GM12873 (cell line): Measurements from ENCODE around the gene TRUB2.

Experiments
- TF ChIP-seq, protein P1 (sequence below): IDR thresholded peaks from 2 replicates; pipeline ENCODE4 v1.5.1; 2012; ENCODE audit warnings: low read depth, mild to moderate bottlenecking, moderate library complexity, low read length, control low read depth; ENCODE audit not compliant: insufficient read depth; ENCODE audit errors: missing control alignments

The TRUB2 gene, protein sequence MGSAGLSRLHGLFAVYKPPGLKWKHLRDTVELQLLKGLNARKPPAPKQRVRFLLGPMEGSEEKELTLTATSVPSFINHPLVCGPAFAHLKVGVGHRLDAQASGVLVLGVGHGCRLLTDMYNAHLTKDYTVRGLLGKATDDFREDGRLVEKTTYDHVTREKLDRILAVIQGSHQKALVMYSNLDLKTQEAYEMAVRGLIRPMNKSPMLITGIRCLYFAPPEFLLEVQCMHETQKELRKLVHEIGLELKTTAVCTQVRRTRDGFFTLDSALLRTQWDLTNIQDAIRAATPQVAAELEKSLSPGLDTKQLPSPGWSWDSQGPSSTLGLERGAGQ

DNA sequence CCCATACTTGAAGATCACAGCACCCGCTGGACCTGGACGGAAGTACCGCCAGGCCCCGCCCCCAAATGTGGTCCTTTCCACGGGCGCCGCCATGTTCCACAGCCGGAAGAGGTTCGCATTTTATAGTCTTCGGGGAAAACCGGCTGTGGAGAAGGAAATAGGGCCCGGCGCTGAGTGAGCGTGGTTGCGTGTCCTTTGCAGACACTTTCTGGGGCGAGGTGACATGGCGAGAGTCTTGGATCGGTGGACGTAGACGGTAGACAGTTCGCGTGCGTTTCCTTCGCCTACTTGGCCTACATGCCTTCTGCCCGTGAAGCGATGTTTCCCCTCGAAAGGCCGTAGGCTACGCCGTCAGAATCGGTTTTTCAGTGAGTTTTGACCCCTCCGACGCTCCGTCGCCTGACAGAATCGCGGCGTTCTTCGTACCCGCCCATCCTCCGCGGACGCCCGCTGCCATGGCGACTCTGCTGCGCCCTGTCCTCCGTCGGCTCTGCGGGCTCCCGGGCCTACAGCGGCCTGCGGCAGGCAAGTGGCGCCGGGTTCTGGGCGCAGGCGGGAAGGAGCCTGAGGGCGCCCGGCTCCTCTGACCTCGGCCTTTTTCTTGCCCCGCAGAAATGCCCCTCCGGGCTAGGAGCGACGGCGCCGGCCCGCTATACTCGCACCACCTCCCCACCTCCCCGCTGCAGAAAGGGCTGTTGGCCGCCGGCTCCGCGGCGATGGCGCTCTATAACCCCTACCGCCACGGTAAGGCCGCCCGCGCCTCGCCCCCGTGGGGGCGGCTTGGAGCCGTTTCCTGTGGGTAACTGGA lies at the start of gene TRUB2, which contains the start of gene COQ4:
TRUB2 (minus strand) TSS at position 44 of the 808 bp plus-strand sequence; CDS start at position 5, 39 bp downstream.
COQ4 (plus strand) TSS at position 436 of the 808 bp plus-strand sequence; CDS start at position 456, 20 bp downstream.
- TF ChIP-seq, protein P1, sequence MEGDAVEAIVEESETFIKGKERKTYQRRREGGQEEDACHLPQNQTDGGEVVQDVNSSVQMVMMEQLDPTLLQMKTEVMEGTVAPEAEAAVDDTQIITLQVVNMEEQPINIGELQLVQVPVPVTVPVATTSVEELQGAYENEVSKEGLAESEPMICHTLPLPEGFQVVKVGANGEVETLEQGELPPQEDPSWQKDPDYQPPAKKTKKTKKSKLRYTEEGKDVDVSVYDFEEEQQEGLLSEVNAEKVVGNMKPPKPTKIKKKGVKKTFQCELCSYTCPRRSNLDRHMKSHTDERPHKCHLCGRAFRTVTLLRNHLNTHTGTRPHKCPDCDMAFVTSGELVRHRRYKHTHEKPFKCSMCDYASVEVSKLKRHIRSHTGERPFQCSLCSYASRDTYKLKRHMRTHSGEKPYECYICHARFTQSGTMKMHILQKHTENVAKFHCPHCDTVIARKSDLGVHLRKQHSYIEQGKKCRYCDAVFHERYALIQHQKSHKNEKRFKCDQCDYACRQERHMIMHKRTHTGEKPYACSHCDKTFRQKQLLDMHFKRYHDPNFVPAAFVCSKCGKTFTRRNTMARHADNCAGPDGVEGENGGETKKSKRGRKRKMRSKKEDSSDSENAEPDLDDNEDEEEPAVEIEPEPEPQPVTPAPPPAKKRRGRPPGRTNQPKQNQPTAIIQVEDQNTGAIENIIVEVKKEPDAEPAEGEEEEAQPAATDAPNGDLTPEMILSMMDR = no peak

DNA sequence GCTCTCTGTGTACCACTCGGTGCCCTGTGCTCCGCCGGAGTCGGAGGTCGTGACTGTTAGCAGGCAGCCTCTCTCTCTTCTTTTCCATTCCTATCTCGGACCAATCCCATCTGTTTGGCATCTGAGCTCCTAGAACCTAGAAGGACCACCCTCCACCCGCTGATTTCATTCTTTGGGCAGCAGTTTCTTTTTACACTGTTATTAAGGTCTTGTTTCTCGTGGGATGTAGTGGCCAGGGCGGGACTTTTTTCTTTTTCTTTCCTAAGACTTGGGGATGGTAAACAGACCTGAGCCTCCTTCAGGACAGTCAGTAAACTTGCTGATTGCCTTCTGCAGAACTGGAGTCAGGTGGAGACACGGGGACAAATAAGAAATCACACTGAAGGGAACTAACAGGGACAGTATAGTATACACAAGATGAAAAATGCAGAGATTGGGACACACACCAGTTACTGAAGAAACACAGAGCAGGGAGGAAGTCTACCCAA lies 49.4 kb upstream of the TRUB2 start:
- TF ChIP-seq, protein P1 = no peak

GRCh38 chr9:128370752-128371629 lies 48.7 kb upstream of the TRUB2 start, which contains the start of gene URM1:
Gene URM1 (plus strand): TSS chr9:128371374. CDS start chr9:128371381, 7 bp downstream.
- TF ChIP-seq, protein P1 = no peak

- TF ChIP-seq, protein P1 = no peak
Observed at GRCh38 chr9:128370367-128370751, 48.1 kb upstream of the TRUB2 start.

DNA sequence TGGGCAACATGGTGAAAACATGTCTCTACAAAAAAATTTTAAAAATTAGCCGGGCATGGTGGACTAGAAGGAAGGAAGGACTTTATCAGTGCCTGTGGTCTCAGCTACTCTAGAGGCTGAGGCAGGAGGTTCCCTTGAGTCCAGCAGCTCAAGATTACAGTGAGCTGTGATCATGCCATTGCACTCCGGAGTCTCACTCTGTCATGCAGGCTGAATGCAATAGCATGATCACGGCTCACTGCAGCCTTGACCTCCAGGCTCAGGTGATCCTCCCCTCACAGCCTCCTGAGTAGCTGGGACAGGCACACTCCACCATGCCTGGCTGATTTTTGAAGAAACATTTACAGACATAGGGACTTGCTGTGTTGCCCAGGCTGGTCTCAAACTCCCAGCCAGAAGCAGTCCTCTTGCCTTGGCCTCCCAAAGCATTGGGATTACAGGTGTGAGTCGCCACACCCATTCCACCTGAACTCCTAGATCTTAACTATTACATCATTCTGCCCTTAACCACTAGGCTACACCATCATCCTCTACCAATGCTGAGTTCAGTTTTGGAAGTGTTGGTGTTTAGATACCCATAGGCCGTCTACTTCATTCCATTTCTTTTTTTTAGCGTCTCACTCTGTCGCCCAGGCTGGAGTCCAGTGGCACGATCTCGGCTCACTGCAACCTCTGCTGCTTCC lies 46.9 kb upstream of the TRUB2 start:
- TF ChIP-seq, protein P1 = no peak

DNA sequence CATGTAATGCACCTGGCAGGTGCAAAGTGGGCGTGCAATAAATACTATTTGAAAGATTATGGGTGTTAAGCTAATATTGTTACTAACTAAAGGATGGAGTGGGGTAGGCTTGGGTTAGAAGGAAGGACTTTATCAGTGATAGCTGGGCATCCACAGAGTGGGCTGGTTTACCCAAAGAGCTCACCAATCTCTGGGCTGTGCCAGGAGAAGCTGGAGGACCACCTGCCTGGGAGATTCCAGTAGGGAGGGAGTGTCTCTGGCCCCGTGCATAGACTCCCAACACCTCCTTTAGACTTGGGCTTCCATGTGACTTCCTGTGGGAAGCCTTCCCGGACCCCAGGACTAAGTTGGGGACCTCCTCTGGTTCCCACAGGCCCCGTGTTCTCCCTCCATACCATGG lies 43.3 kb upstream of the TRUB2 start:
- TF ChIP-seq, protein P1 = no peak
